HepG2 (cell line): ENCODE data around the gene S100A4. TPM values are rescaled to one million over a fixed set of nuclear protein-coding genes. Genes with fewer than 3 reads are reported as not detected.

Experiments
- CEBPG ChIP-seq: IDR thresholded peaks from 2 replicates; pipeline ENCODE4 v1.6.1; 2016
- ERF ChIP-seq: IDR thresholded peaks from 2 replicates; pipeline ENCODE4 v1.6.1; 2018; ENCODE audit warnings: missing biosample characterization, missing genetic modification reagents
- MYC ChIP-seq: sonication (generic); formaldehyde crosslinking; IDR thresholded peaks from 2 replicates; pipeline ENCODE4 v1.9.0; 2021; ENCODE audit warnings: missing genetic modification reagents, borderline replicate concordance
- NCOA2 ChIP-seq: sonication (generic); formaldehyde crosslinking; IDR thresholded peaks from 2 replicates; pipeline ENCODE4 v1.8.0; 2022; ENCODE audit warnings: inconsistent platforms
- NR2F6 ChIP-seq, 2 experiments: IDR thresholded peaks; 2 replicates each; pipeline ENCODE4 v1.6.1; 2016; ENCODE audit warnings: antibody characterized with exemption in 1 of 2, mild to moderate bottlenecking in 1 of 2
- SP140L ChIP-seq: sonication (generic); formaldehyde crosslinking; IDR thresholded peaks from 2 replicates; pipeline ENCODE4 v1.4.0; 2020; ENCODE audit warnings: missing genetic modification reagents, borderline replicate concordance
- YEATS2 ChIP-seq: sonication (generic); formaldehyde crosslinking; IDR thresholded peaks from 2 replicates; pipeline ENCODE4 v1.4.0; 2020; ENCODE audit warnings: missing genetic modification reagents, borderline replicate concordance
- ZFP36 ChIP-seq: fragments of 150-350 bp; IDR thresholded peaks from 2 replicates; pipeline ENCODE4 v1.6.1; 2018; ENCODE audit warnings: borderline replicate concordance, low read length, low read depth; ENCODE audit not compliant: partially characterized antibody
- ZFP91 ChIP-seq: sonication (generic); formaldehyde crosslinking; IDR thresholded peaks from 2 replicates; pipeline ENCODE4 v1.9.0; 2022; ENCODE audit warnings: missing genetic modification reagents, mild to moderate bottlenecking, borderline replicate concordance
- ZFY ChIP-seq: sonication (generic); formaldehyde crosslinking; IDR thresholded peaks from 2 replicates; pipeline ENCODE4 v1.4.0; 2020; ENCODE audit warnings: missing genetic modification reagents
- ZNF280D ChIP-seq: sonication (generic); formaldehyde crosslinking; IDR thresholded peaks from 2 replicates; pipeline ENCODE4 v1.5.1; 2020; ENCODE audit warnings: mild to moderate bottlenecking, missing genetic modification reagents
- ZNF574 ChIP-seq: sonication (generic); formaldehyde crosslinking; IDR thresholded peaks from 2 replicates; pipeline ENCODE4 v1.4.0; 2020; ENCODE audit warnings: missing genetic modification reagents
- ZNF674 ChIP-seq: sonication (generic); formaldehyde crosslinking; IDR thresholded peaks from 2 replicates; pipeline ENCODE4 v1.5.0; 2020; ENCODE audit warnings: low read depth, mild to moderate bottlenecking, missing genetic modification reagents
- polyA plus RNA-seq, 8 experiments: library from polyadenylated mRNA; depleted of rRNA in 3 of 8; stranded (reverse) in 7 of 8; unstranded in 1 of 8; fragments of >200 nt; fragmentation: Illumina TruSeq in 4 of 8; extraction: Trizol in 4 of 8; gene quantifications; 2 replicates each; pipeline versions ENCODE4 v1.2.1 to v1.2.3, GENCODE V29; 2011 to 2016; ENCODE audit warnings: low read depth in 4 of 8, missing spikeins in 1 of 8, mixed read lengths in 1 of 8; ENCODE audit not compliant: insufficient read depth in 1 of 8
- total RNA-seq, 5 experiments: library from RNA; depleted of rRNA; stranded (reverse); fragments of >200 nt; fragmentation: Illumina TruSeq; extraction: Trizol; gene quantifications; 2 replicates each; pipeline ENCODE4 v1.2.3, GENCODE V29; 2016; ENCODE audit warnings: low read depth in 1 of 5
- TF ChIP-seq, protein P1 (sequence below): sonication (generic); formaldehyde crosslinking; IDR thresholded peaks from 2 replicates; pipeline ENCODE4; 2020; ENCODE audit warnings: missing genetic modification reagents, mild to moderate bottlenecking, borderline replicate concordance
- TF ChIP-seq, protein P2 (sequence below): sonication (generic); formaldehyde crosslinking; IDR thresholded peaks from 2 replicates; pipeline ENCODE4 v1.5.1; 2020; ENCODE audit warnings: missing genetic modification reagents, mild to moderate bottlenecking, borderline replicate concordance

Gene S100A4
- total and polyA plus RNA-seq, 2 of the 13 experiments (the other 11 are each of a cell fraction or from before 2014, with no cell fraction given): 12.9 to 20.2 TPM

DNA sequence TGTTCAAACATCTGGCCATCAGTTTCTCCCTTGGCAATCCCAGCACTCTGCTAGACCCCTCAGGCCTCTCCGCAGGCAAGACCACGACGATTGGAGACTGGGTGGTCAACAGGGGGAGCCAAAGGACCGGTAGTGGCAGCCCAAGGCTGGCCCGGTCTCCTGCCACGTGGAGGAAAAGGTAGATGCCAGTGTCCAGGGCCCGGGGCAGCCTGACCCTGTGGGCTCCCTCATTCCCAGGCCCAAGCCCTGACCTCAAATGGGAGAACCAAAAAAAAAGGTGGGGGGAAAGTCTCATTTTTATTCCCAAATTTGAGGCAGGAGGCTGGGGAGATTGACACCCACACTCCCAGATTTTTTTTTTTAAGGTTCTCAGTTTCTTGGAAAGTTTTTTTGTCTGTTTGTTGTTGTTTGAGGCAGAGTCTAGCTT lies 34.6 kb downstream of the S100A4 start (continued):
- no peak for TF ChIP-seq ZNF280D (CRISPR knock-in tag)
- TF ChIP-seq, protein P1, sequence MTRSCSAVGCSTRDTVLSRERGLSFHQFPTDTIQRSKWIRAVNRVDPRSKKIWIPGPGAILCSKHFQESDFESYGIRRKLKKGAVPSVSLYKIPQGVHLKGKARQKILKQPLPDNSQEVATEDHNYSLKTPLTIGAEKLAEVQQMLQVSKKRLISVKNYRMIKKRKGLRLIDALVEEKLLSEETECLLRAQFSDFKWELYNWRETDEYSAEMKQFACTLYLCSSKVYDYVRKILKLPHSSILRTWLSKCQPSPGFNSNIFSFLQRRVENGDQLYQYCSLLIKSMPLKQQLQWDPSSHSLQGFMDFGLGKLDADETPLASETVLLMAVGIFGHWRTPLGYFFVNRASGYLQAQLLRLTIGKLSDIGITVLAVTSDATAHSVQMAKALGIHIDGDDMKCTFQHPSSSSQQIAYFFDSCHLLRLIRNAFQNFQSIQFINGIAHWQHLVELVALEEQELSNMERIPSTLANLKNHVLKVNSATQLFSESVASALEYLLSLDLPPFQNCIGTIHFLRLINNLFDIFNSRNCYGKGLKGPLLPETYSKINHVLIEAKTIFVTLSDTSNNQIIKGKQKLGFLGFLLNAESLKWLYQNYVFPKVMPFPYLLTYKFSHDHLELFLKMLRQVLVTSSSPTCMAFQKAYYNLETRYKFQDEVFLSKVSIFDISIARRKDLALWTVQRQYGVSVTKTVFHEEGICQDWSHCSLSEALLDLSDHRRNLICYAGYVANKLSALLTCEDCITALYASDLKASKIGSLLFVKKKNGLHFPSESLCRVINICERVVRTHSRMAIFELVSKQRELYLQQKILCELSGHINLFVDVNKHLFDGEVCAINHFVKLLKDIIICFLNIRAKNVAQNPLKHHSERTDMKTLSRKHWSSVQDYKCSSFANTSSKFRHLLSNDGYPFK (CRISPR knock-in tag): peak; percentile 39; the same call in 1 of the 2 replicates
- TF ChIP-seq YEATS2 (CRISPR knock-in tag): peak; percentile 53; the same call in 1 of the 2 replicates
- no peak for TF ChIP-seq NR2F6 (IDR thresholded peaks at IDR 0.05)
- peak; percentile 54; the same call in 1 of the 2 replicates for TF ChIP-seq NR2F6 (CRISPR knock-in tag; IDR thresholded peaks at IDR 0.05)
- TF ChIP-seq, protein P2, sequence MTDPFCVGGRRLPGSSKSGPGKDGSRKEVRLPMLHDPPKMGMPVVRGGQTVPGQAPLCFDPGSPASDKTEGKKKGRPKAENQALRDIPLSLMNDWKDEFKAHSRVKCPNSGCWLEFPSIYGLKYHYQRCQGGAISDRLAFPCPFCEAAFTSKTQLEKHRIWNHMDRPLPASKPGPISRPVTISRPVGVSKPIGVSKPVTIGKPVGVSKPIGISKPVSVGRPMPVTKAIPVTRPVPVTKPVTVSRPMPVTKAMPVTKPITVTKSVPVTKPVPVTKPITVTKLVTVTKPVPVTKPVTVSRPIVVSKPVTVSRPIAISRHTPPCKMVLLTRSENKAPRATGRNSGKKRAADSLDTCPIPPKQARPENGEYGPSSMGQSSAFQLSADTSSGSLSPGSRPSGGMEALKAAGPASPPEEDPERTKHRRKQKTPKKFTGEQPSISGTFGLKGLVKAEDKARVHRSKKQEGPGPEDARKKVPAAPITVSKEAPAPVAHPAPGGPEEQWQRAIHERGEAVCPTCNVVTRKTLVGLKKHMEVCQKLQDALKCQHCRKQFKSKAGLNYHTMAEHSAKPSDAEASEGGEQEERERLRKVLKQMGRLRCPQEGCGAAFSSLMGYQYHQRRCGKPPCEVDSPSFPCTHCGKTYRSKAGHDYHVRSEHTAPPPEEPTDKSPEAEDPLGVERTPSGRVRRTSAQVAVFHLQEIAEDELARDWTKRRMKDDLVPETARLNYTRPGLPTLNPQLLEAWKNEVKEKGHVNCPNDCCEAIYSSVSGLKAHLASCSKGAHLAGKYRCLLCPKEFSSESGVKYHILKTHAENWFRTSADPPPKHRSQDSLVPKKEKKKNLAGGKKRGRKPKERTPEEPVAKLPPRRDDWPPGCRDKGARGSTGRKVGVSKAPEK (CRISPR knock-in tag): peak; percentile 91; the same call in 1 of the 2 replicates
- TF ChIP-seq ZFP36: peak; percentile 5
- TF ChIP-seq SP140L (CRISPR knock-in tag): peak; percentile 68; the same call in 1 of the 2 replicates
- peak; percentile 43; the same call in 1 of the 2 replicates for TF ChIP-seq ZNF574 (CRISPR knock-in tag)
- TF ChIP-seq ZFP91 (CRISPR knock-in tag): peak; percentile 36; the same call in 1 of the 2 replicates
- TF ChIP-seq ZFY (CRISPR knock-in tag): peak; percentile 61; the same call in 1 of the 2 replicates
- TF ChIP-seq ERF: peak; percentile 70; the same call in 1 of the 2 replicates
- peak; percentile 97 for TF ChIP-seq MYC (CRISPR knock-in tag)
- TF ChIP-seq ZNF674: no peak
- peak; percentile 43; the same call in 1 of the 2 replicates for TF ChIP-seq NCOA2 (CRISPR knock-in tag)
- 0 out of 2 replicates have a peak, but pooled peaks have one; percentile 14 for TF ChIP-seq CEBPG (CRISPR knock-in tag)
